ENCODE data around the gene BBS9.
"Not testable (repeated sequence)": the region's sequence is repeated elsewhere in the genome, so short reads cannot be mapped to it uniquely, and the experiment has no call there.

BBS9 gene

DNA sequence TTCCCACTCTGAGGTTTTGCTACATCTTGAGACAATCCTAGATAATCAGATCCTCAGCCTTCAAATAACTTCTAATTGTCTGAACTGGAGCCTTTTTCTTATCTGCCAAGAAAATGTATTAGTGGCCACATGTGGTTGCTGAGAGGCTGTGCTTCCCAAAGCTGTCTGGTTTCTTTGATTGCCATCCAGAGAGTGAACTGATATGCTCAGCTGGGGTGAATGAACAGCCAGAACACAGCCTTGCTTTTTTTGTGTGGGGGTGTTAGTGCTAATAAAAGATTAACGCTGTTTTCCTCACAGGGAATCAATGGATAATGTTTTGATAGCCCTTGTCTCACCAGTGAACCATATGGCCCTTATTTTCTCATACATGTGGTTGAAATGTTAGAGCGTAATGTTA lies 66.9 kb downstream of the BBS9 start:
- no peak for DNase-seq (ENCODE audit: low read depth)

- no peak for DNase-seq (ENCODE audit: low read depth)
These were observed 70.9 kb downstream of the BBS9 start for GRCh38 chr7:33200282-33200681.

GRCh38 chr7:33201821-33202220 lies 72.5 kb downstream of the BBS9 start:
- DNase-seq (ENCODE audit: low read depth), result no peak

GRCh38 chr7:33210958-33211357 lies 81.6 kb downstream of the BBS9 start:
- no peak for DNase-seq (ENCODE audit: low read depth)

- no peak for DNase-seq (ENCODE audit: low read depth)
These were observed 82.8 kb downstream of the BBS9 start for GRCh38 chr7:33212144-33212543.

GRCh38 chr7:33215992-33216391 lies 86.6 kb downstream of the BBS9 start:
- no peak for DNase-seq (ENCODE audit: low read depth)

DNA sequence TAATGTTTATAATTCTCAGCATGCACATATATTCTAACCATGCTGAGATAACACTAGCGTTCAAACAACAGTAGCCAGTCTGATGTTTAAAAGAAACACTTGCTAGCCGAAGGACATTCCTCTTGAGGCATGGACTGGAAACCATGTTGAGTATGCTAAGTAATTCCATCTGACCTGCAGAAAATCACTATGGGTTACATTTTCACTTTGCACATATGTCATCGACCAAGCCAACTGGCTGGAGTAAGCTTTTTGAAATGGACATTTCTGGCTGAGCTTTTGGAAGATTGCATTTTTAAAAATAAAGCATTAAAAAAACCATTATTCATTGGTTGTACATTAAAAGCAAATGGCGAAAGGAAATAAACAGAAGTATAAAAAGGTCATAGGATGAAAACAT lies 88.2 kb downstream of the BBS9 start:
- DNase-seq (ENCODE audit: low read depth), result no peak

- not testable (repeated sequence) for DNase-seq (ENCODE audit: low read depth)
These were observed 89.6 kb downstream of the BBS9 start for GRCh38 chr7:33218841-33219535.

DNA sequence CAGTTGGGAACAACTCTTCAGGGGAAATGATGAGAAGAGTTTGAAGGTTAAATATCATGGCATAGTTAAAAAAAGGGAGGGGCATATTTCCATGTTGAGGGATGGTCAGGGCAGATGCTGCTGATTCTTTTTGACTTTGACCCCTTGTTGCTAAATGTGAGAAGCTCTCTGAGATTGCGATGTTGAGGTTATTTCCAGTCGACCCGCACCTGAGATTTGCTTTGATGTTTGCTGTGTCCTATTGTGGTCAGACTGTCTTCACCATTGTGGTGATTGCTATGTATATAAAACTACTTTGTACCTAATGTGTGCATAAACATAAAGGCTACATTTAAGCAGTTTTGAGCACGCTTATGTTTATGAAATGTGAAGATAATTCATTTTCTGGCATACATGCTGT lies 90.9 kb downstream of the BBS9 start:
- DNase-seq (ENCODE audit: low read depth), result no peak

DNA sequence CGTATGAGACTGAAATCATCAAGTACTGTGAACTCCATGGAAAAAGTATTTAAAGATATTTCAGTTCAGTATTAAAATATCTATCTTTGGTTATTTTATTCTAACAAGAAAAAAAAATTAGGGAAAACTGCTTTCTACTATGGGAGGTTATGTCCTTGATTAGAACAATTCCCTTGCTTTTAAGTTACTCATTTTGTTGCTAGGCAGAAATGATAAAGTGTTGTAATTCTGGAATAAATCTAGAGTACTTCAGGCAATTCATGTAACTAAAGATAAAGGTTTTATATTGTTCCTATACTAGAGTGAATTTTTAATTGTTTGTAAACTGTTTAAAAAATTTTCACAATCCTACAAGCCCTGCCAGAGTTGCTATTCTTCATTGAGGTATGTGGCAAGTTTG lies 92.0 kb downstream of the BBS9 start:
- DNase-seq (ENCODE audit: low read depth), result no peak

DNA sequence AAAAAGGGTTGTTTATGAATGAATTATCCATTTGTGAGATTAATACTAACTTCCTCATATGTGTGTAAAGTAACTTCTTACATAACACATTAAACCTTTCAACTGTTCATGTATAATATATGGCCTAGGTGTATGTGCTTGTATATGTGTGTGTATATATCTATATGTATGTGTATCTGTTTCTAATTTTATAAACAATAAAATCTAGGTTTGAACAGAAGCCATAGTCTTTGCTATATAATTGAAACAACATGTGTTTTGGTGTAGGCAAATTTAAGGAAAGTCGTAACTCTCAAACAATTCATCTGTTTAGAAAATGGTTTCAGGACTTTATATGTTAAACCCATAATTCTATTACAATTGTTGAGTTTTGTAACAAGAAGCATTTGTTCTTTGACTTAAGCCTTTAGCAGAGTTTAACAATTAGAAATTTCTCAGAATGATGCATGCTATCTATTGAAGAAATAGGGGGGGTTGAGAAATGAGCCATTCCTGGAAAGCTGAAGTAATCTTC lies 103.3 kb downstream of the BBS9 start:
- DNase-seq (ENCODE audit: low read depth), result no peak

- no peak for DNase-seq (ENCODE audit: low read depth)
These were observed 104.3 kb downstream of the BBS9 start for GRCh38 chr7:33233659-33234058.

- DNase-seq (ENCODE audit: low read depth), result no peak
These were observed 107.7 kb downstream of the BBS9 start for GRCh38 chr7:33237036-33237435.

GRCh38 chr7:33243319-33243881 lies 114.0 kb downstream of the BBS9 start:
- peak; percentile 31 for DNase-seq (ENCODE audit: low read depth)

GRCh38 chr7:33248671-33249070 lies 119.3 kb downstream of the BBS9 start:
- no peak for DNase-seq (ENCODE audit: low read depth)

GRCh38 chr7:33250421-33250871 lies 121.1 kb downstream of the BBS9 start:
- peak; percentile 45 for DNase-seq (ENCODE audit: low read depth)

DNA sequence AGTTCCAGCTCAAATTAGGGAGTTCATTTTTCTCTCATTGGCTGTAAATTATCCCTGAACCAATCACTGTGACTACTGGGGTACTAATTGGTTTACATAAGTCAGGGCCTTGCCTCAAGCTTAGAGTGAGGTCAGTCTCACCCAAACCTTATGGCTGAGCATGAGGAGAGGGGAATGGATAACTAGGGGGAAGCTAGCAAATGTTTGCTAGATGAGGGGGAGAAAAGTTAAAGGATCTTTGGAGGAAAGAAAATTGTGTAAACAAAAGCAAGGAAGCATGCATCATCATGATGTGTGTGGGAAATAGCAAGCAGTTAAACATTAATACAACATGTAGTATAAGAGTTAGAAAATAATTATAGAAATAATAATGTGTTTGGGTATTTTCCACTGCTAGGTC lies 121.9 kb downstream of the BBS9 start:
- no peak for DNase-seq (ENCODE audit: low read depth)

DNA sequence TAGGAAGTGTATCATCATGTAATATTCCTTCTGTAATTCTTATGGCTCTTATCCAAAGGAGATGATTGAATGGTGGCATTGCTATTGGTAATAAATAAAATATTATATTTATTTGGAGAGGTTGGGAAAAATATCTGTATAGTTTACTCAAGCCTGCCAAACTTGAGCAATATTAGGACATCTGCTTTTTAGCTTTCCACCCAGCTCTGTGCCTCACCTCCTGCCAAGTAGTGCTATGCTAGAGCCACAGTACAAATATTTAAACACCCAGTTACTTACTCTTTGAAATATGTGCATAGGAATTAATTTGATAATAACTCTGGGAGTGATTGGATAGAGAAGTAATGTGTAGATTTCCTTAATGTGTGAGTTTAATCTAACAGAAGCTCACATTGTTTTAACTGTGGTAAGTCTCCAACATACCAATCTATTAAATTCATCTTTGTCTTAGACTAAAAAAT lies 129.2 kb downstream of the BBS9 start:
- DNase-seq (ENCODE audit: low read depth), result no peak

DNA sequence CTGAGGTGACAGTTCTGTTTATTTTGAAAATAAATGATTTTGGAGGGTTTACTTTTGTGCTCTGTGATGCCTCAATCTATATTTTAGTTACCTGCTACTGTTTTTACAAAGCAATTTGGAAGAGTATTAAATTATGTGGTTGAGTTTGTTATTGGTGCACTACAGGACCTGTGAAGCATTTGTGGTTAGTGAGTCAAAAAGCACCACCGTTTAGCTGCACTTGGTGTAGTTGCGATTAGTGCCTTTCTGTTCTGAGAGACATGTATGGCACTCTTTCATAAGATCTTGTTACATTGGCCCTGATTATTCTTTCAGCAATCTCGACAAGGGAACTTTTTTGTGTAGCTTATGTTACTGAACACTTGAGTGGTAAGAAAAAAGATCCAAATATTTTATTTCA lies 132.2 kb downstream of the BBS9 start:
- peak; percentile 15 for DNase-seq (ENCODE audit: low read depth)

GRCh38 chr7:33262476-33262875 lies 133.1 kb downstream of the BBS9 start:
- no peak for DNase-seq (ENCODE audit: low read depth)

DNA sequence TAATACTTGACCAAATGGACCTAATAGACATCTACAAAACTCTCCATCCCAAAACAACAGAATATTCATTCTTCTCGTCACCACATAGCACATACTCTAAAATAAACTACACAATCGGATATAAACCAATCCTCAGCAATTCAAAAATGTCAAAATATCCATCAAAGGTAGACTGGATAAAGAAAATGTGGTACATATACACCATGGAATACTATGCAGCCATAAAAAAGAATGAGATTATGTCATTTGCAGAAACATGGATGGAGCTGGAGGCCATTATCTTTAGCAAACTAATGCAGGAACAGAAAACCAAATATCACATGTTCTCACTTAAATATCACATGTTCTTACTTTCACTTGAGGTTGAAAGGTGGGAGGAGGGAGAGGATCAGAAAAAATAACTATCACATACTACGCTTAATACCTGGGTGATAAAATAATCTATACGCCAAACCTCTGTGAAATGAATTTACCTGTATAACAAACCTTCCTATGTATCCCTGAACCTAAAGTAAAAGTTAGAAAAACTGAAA lies 142.5 kb downstream of the BBS9 start:
- DNase-seq (ENCODE audit: low read depth), result not testable (repeated sequence)

GRCh38 chr7:33273356-33273755 lies 144.0 kb downstream of the BBS9 start:
- DNase-seq (ENCODE audit: low read depth), result no peak

GRCh38 chr7:33276325-33276724 lies 147.0 kb downstream of the BBS9 start:
- DNase-seq (ENCODE audit: low read depth), result no peak
